ENCODE results near the gene SLX4. TPM values are rescaled to one million over a fixed set of nuclear protein-coding genes. Genes with fewer than 3 reads are reported as not detected.
A peak's percentile ranks its signal among the peaks of the same experiment; 100 is the strongest.

Gene SLX4
- total and polyA plus RNA-seq, 9 of the 15 experiments (the other 6 are each of a cell fraction or from before 2014, with no cell fraction given) = 0.29 to 7.9 (median 3.8) TPM

GRCh38 chr16:3654249-3654991, 43.0 kb upstream of the SLX4 start, which contains the start of gene DNASE1:
Gene DNASE1 (plus strand): TSS chr16:3654691. CDS start chr16:3655374, 683 bp downstream.
- DNase-seq (ENCODE audit: extremely low read depth in 1 of 4, low spot score in 3 of 4) = peak; percentile 76 to 90 (median 82)
- Histone ChIP-seq H3K9me1 (ENCODE audit: control insufficient read depth, insufficient read depth, low read length) (no peaks in the 10 kb centered on the region), H3K4me1 (replicated peaks in 1 of 2; ENCODE audit: control insufficient read depth in 2 of 2, insufficient read depth in 2 of 2, low read length in 2 of 2) (peaks cover 6 to 28% of the 10 kb centered on the region in 2 experiments; a peak in 4 of 5 replicates), H3K27ac (ENCODE audit: extremely low read depth, low read depth, low read length) (peak within 1 kb of the TSS; percentile 67), H3K4me2 (ENCODE audit: insufficient read depth, low read length) (0 out of 2 replicates have a peak within 1 kb of the TSS, but pooled peaks have one; percentile 3), H3K79me2 (ENCODE audit: control insufficient read depth, insufficient read depth, low read length) (no peaks in the 10 kb centered on the region), H3K4me3 (no peak within 1 kb of the TSS), H3K36me3 (ENCODE audit: control insufficient read depth, insufficient read depth, low read length) (peaks cover 70% of the 10 kb centered on the region), H3K9ac (ENCODE audit: insufficient read depth in 1 of 2, low read depth in 2 of 2, low read length in 2 of 2) (peak within 1 kb of the TSS in 1 of 2 experiments; percentile 71; a peak in 2 of 4 replicates), H3K27me3 (ENCODE audit: control insufficient read depth in 2 of 2, insufficient read depth in 2 of 2, low read length in 2 of 2) (no peaks in the 10 kb centered on the region), H2AFZ (ENCODE audit: low read depth, low read length) (no peak within 1 kb of the TSS), H3K9me3 (replicated peaks; ENCODE audit: control insufficient read depth, insufficient read depth, low read depth, low read length) (no peaks in the 10 kb centered on the region), H4K20me1 (replicated peaks; ENCODE audit: control insufficient read depth, insufficient read depth, low read length) (no peaks in the 10 kb centered on the region)
- FAIRE-seq = peak; percentile 89
- 34% methylated on average over 13 of the region's 14 CpGs for WGBS (ENCODE audit: insufficient coverage, low coverage, missing lambda C conversion rate)
- in situ Hi-C loops (cut with MboI) = no loop called here
- CTCF ChIA-PET (ENCODE audit: low intra/inter-chr PET ratio) = no interaction called here
- POLR2A ChIA-PET = interaction anchor here (0.6 to 2.6 kb wide), 3 partner anchors 11 to 466 kb away, joined by 3 to 10 read pairs (median 4); no protein-coding TSS in a partner anchor
- ATAC-seq = peak; percentile 96
- BruUV-seq (replicated peaks) = no TSS peak
- intact Hi-C loops (cut with micrococcal nuclease) = no loop called here
- TF ChIP-seq, protein P1, sequence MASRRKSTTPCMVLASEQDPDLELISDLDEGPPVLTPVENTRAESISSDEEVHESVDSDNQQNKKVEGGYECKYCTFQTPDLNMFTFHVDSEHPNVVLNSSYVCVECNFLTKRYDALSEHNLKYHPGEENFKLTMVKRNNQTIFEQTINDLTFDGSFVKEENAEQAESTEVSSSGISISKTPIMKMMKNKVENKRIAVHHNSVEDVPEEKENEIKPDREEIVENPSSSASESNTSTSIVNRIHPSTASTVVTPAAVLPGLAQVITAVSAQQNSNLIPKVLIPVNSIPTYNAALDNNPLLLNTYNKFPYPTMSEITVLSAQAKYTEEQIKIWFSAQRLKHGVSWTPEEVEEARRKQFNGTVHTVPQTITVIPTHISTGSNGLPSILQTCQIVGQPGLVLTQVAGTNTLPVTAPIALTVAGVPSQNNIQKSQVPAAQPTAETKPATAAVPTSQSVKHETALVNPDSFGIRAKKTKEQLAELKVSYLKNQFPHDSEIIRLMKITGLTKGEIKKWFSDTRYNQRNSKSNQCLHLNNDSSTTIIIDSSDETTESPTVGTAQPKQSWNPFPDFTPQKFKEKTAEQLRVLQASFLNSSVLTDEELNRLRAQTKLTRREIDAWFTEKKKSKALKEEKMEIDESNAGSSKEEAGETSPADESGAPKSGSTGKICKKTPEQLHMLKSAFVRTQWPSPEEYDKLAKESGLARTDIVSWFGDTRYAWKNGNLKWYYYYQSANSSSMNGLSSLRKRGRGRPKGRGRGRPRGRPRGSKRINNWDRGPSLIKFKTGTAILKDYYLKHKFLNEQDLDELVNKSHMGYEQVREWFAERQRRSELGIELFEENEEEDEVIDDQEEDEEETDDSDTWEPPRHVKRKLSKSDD (conservative IDR thresholded peaks at IDR 0.05; ENCODE audit: low read length) = no peak
- TF ChIP-seq, protein P2, sequence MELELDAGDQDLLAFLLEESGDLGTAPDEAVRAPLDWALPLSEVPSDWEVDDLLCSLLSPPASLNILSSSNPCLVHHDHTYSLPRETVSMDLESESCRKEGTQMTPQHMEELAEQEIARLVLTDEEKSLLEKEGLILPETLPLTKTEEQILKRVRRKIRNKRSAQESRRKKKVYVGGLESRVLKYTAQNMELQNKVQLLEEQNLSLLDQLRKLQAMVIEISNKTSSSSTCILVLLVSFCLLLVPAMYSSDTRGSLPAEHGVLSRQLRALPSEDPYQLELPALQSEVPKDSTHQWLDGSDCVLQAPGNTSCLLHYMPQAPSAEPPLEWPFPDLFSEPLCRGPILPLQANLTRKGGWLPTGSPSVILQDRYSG (tag; conservative IDR thresholded peaks at IDR 0.05; ENCODE audit: low read depth) = no peak
- TF ChIP-seq KLF16 (IDR thresholded peaks at IDR 0.05) (peak; percentile 33; the same call in 1 of the 2 replicates), NKRF (IDR thresholded peaks at IDR 0.05; ENCODE audit: borderline replicate concordance) (no peak), POLR2G (IDR thresholded peaks at IDR 0.05; ENCODE audit: low read depth, low read length) (peak; percentile 69), ESRRA (IDR thresholded peaks at IDR 0.05; ENCODE audit: borderline replicate concordance, low read depth) (peak; percentile 99), FOSL1 (tag; conservative IDR thresholded peaks at IDR 0.05) (peak; percentile 35; the same call in 1 of the 2 replicates), TEAD4 (IDR thresholded peaks at IDR 0.05; ENCODE audit: low read length) (peak; percentile 19; the same call in 1 of the 2 replicates), TEAD4 (CRISPR knock-in tag; IDR thresholded peaks at IDR 0.05; ENCODE audit: borderline replicate concordance) (no peak), RB1 (IDR thresholded peaks at IDR 0.05; ENCODE audit: low read depth) (0 out of 2 replicates have a peak, but pooled peaks have one; percentile 29), STAG1 (CRISPR knock-in tag; IDR thresholded peaks at IDR 0.05; ENCODE audit: borderline replicate concordance) (peak; percentile 35; the same call in 1 of the 2 replicates), KDM1A (IDR thresholded peaks at IDR 0.05) (no peak), ZBTB7A (IDR thresholded peaks at IDR 0.05; ENCODE audit: borderline replicate concordance, control insufficient read depth, low read depth, low read length) (peak; percentile 34; the same call in 1 of the 2 replicates), JUND (IDR thresholded peaks at IDR 0.05; ENCODE audit: borderline replicate concordance, low read depth, low read length) (peak; percentile 48), JUND (tag; IDR thresholded peaks at IDR 0.05; ENCODE audit: borderline replicate concordance, low read depth, low read length) (no peak; the same call in 2 of the 3 replicates)
